ENCODE data around the gene DYNC2I2. TPM values are rescaled to one million over a fixed set of nuclear protein-coding genes. Genes with fewer than 3 reads are reported as not detected.

The DYNC2I2 gene
- total RNA-seq, 2 donors from 2014 or later: 87.8 to 119 TPM

GRCh38 chr9:128643519-128644300 lies 12.9 kb downstream of the DYNC2I2 start:
- Histone ChIP-seq H3K9ac (ENCODE audit: extremely low read depth, low read length, poor library complexity, severe bottlenecking) (no peak overlapping the region), H3K36me3 (ENCODE audit: control insufficient read depth, insufficient read depth, low read length) (peaks cover 23% of the 10 kb centered on the region), H3K27me3 (ENCODE audit: control insufficient read depth, insufficient read depth, low read length, poor library complexity, severe bottlenecking) (no peaks in the 10 kb centered on the region), H3K27ac (ENCODE audit: low read depth, low read length) (peak overlapping the region; percentile 44), H3K9me3 (ENCODE audit: control insufficient read depth, low read length) (no peaks in the 10 kb centered on the region), H3K4me1 (ENCODE audit: control insufficient read depth, insufficient read depth, low read length) (no peaks in the 10 kb centered on the region), H3K4me3 (ENCODE audit: low read length) (no peak overlapping the region)
- Mint-ChIP-seq H3K27ac (no peak overlapping the region), H3K4me3 (no peak overlapping the region), H3K9me3 (no peaks in the 10 kb centered on the region), H3K4me1 (no peaks in the 10 kb centered on the region), H3K36me3 (ENCODE audit: low read depth) (peaks cover 37% of the 10 kb centered on the region), H3K27me3 (ENCODE audit: insufficient read depth) (no peaks in the 10 kb centered on the region)
- DNase-seq: no peak
- WGBS, 2 experiments (ENCODE audit: insufficient coverage in 1 of 2, insufficient read length in 1 of 2): 85 to 86% methylated on average over 12 of the region's 12 CpGs
- TF ChIP-seq CTCF (conservative IDR thresholded peaks at IDR 0.05): no peak

- Histone ChIP-seq H3K36me3 (ENCODE audit: control insufficient read depth, insufficient read depth, low read length) (peaks cover 26% of the 10 kb centered on the region), H3K4me3 (ENCODE audit: low read length) (no peak overlapping the region), H3K27me3 (ENCODE audit: control insufficient read depth, insufficient read depth, low read length, poor library complexity, severe bottlenecking) (no peaks in the 10 kb centered on the region), H3K27ac (ENCODE audit: low read depth, low read length) (no peak overlapping the region), H3K9me3 (ENCODE audit: control insufficient read depth, low read length) (no peaks in the 10 kb centered on the region), H3K9ac (ENCODE audit: extremely low read depth, low read length, poor library complexity, severe bottlenecking) (no peak overlapping the region), H3K4me1 (ENCODE audit: control insufficient read depth, insufficient read depth, low read length) (no peaks in the 10 kb centered on the region)
- no peaks in the 10 kb centered on the region for H3K4me1 Mint-ChIP-seq
- H3K27me3 Mint-ChIP-seq (ENCODE audit: insufficient read depth): no peaks in the 10 kb centered on the region
- peak overlapping the region; percentile 33 for H3K27ac Mint-ChIP-seq
- H3K9me3 Mint-ChIP-seq: no peaks in the 10 kb centered on the region
- no peak for TF ChIP-seq CTCF (conservative IDR thresholded peaks at IDR 0.05)
- no peak overlapping the region for H3K4me3 Mint-ChIP-seq
- WGBS, 2 experiments (ENCODE audit: insufficient coverage in 1 of 2, insufficient read length in 1 of 2): 95 to 96% methylated on average over 10 to 12 of the region's 12 CpGs
- peaks cover 41% of the 10 kb centered on the region for H3K36me3 Mint-ChIP-seq (ENCODE audit: low read depth)
- no peak for DNase-seq
These were observed 13.9 kb downstream of the DYNC2I2 start for GRCh38 chr9:128642675-128643245.

- no peaks in the 10 kb centered on the region for H3K4me1 Mint-ChIP-seq
- H3K36me3 ChIP-seq (ENCODE audit: control insufficient read depth, insufficient read depth, low read length): peaks cover 22% of the 10 kb centered on the region
- WGBS, 2 experiments (ENCODE audit: insufficient coverage in 1 of 2, insufficient read length in 1 of 2): 95 to 96% methylated on average over 15 to 18 of the region's 18 CpGs
These were observed 16.0 kb downstream of the DYNC2I2 start for GRCh38 chr9:128640603-128641002.

More at GRCh38 chr9:128640603-128641002, 16.0 kb downstream of the DYNC2I2 start:
- Mint-ChIP-seq H3K36me3 (ENCODE audit: low read depth) (peaks cover 41% of the 10 kb centered on the region), H3K27ac (no peak overlapping the region), H3K4me3 (no peak overlapping the region), H3K9me3 (no peaks in the 10 kb centered on the region), H3K27me3 (ENCODE audit: insufficient read depth) (no peaks in the 10 kb centered on the region)
- peaks cover 2% of the 10 kb centered on the region for H3K4me1 ChIP-seq (ENCODE audit: control insufficient read depth, insufficient read depth, low read length)
- TF ChIP-seq CTCF (conservative IDR thresholded peaks at IDR 0.05): no peak
- no peaks in the 10 kb centered on the region for H3K9me3 ChIP-seq (ENCODE audit: control insufficient read depth, low read length)
- H3K4me3 ChIP-seq (ENCODE audit: low read length): no peak overlapping the region
- DNase-seq: no peak
- H3K9ac ChIP-seq (ENCODE audit: extremely low read depth, low read length, poor library complexity, severe bottlenecking): no peak overlapping the region
- no peak overlapping the region for H3K27ac ChIP-seq (ENCODE audit: low read depth, low read length)
- H3K27me3 ChIP-seq (ENCODE audit: control insufficient read depth, insufficient read depth, low read length, poor library complexity, severe bottlenecking): no peaks in the 10 kb centered on the region

Data from endodermal cell (in vitro differentiated cells).